Astrocyte (in vitro differentiated cells and primary cell): Measurements from ENCODE around the gene PKD1. TPM values are rescaled to one million over a fixed set of nuclear protein-coding genes. Genes with fewer than 3 reads are reported as not detected.
A peak's percentile ranks its signal among the peaks of the same experiment; 100 is the strongest.

Experiments used
- DNase-seq: peaks from one replicate; pipeline ENCODE4 v3.0.0-alpha.2; 2010; ENCODE audit warnings: low read depth
- FAIRE-seq: peaks from 2 replicates; lab custom pipeline; 2011; peaks lifted over from hg19 to GRCh38; lab: Jason Lieb, UNC
- H2AFZ ChIP-seq: 2 replicates; pipeline ENCODE4 v1.6.0; 2012; ENCODE audit warnings: low read depth, low read length, inconsistent platforms
- H3K27ac ChIP-seq: 2 replicates; pipeline ENCODE4 v1.5.1; 2011; ENCODE audit warnings: low read depth, low read length, inconsistent platforms
- H3K27me3 ChIP-seq: 2 replicates; pipeline ENCODE4 v1.6.0; 2011; ENCODE audit warnings: low read length, inconsistent platforms; ENCODE audit not compliant: insufficient read depth
- H3K36me3 ChIP-seq: 2 replicates; pipeline ENCODE4 v1.5.1; 2011; ENCODE audit warnings: low read length, inconsistent platforms; ENCODE audit not compliant: insufficient read depth
- H3K4me1 ChIP-seq: 2 replicates; pipeline ENCODE4 v1.5.1; 2011; ENCODE audit warnings: low read length, inconsistent platforms; ENCODE audit not compliant: insufficient read depth
- H3K4me2 ChIP-seq: 2 replicates; pipeline ENCODE4 v1.6.0; 2012; ENCODE audit warnings: low read length, inconsistent platforms
- H3K4me3 ChIP-seq: 2 replicates; pipeline ENCODE4 v1.5.1; 2011; ENCODE audit warnings: low read depth, mild to moderate bottlenecking, low read length, inconsistent platforms; ENCODE audit not compliant: insufficient read depth
- H3K79me2 ChIP-seq: 2 replicates; pipeline ENCODE4 v1.6.0; 2012; ENCODE audit warnings: mild to moderate bottlenecking, low read length, inconsistent platforms; ENCODE audit not compliant: insufficient read depth
- H3K9ac ChIP-seq: 2 replicates; pipeline ENCODE4 v1.6.0; 2012; ENCODE audit warnings: mild to moderate bottlenecking, low read length, inconsistent platforms
- H3K9me3 ChIP-seq: 2 replicates; pipeline ENCODE4 v1.5.1; 2012; ENCODE audit warnings: low read depth, mild to moderate bottlenecking, low read length, inconsistent platforms; ENCODE audit not compliant: insufficient read depth
- H4K20me1 ChIP-seq: 2 replicates; pipeline ENCODE4 v1.6.0; 2012; ENCODE audit warnings: low read length, inconsistent platforms; ENCODE audit not compliant: insufficient read depth
- H3K27ac Mint-ChIP-seq: one replicate; pipeline ENCODE4 v1.8.0; 2021; ENCODE audit warnings: mild to moderate bottlenecking, mixed read lengths; ENCODE audit not compliant: unreplicated experiment
- H3K27me3 Mint-ChIP-seq: one replicate; pipeline ENCODE4 v1.8.0; 2021; ENCODE audit warnings: low read depth, mixed read lengths; ENCODE audit not compliant: unreplicated experiment
- H3K36me3 Mint-ChIP-seq: one replicate; pipeline ENCODE4 v1.8.0; 2021; ENCODE audit warnings: low read depth, mixed read lengths; ENCODE audit not compliant: unreplicated experiment
- H3K4me1 Mint-ChIP-seq: one replicate; pipeline ENCODE4 v1.8.0; 2021; ENCODE audit warnings: low read depth, mixed read lengths; ENCODE audit not compliant: unreplicated experiment
- H3K4me3 Mint-ChIP-seq: one replicate; pipeline ENCODE4 v1.8.0; 2021; ENCODE audit warnings: mild to moderate bottlenecking, moderate library complexity, mixed read lengths; ENCODE audit not compliant: unreplicated experiment
- H3K9me3 Mint-ChIP-seq: one replicate; pipeline ENCODE4 v1.8.0; 2021; ENCODE audit warnings: mild to moderate bottlenecking, mixed read lengths; ENCODE audit not compliant: unreplicated experiment
- EZH2 ChIP-seq: IDR thresholded peaks from 2 replicates; pipeline ENCODE4 v1.6.1; 2012; ENCODE audit warnings: mild to moderate bottlenecking, low read length, inconsistent platforms; ENCODE audit not compliant: insufficient read depth
- total RNA-seq: library from RNA; stranded (reverse); gene quantifications from 2 replicates; pipeline ENCODE4 v1.2.1, GENCODE V29; 2021
- TF ChIP-seq, protein P1 (sequence below): IDR thresholded peaks from 2 replicates; pipeline ENCODE4 v1.5.1; 2011; ENCODE audit warnings: low read depth, mild to moderate bottlenecking, inconsistent platforms, low read length, moderate library complexity; ENCODE audit not compliant: insufficient read depth

The PKD1 gene
- total RNA-seq, 1 donor from 2014 or later = 112 TPM

DNA sequence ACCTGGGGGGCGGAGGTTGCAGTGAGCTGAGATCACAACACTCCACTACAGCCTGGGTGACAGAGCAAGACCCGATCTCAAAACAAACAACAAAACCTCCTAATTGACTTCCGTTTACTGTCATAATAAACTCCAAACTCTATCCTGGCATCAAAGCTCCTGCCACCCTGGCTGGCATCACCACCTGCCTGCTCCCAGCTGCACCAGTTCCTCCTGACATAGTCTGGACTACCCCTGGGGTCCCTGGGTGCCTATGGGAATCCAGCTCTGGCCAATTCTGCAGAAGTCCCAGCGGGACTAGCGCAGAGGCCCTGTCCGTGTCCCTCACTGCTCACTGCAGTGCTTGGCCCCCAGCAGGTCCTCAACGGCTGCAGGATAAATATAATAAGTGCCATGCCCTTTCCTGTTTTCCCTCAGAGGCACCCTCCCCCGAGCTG lies 88.8 kb downstream of the PKD1 start:
- peaks cover 6% of the 10 kb centered on the region for H3K4me1 Mint-ChIP-seq
- FAIRE-seq (no peak), DNase-seq (no peak)
- Histone ChIP-seq H3K36me3 (no peaks in the 10 kb centered on the region), H3K9me3 (no peaks in the 10 kb centered on the region), H3K4me2 (peak overlapping the region; percentile 95), H3K27me3 (no peaks in the 10 kb centered on the region), H3K9ac (peak overlapping the region; percentile 79), H2AFZ (peak overlapping the region; percentile 81), H4K20me1 (peaks cover 3% of the 10 kb centered on the region), H3K4me1 (peaks cover 13% of the 10 kb centered on the region), H3K27ac (no peak overlapping the region), H3K79me2 (peaks cover 15% of the 10 kb centered on the region), H3K4me3 (peak overlapping the region; percentile 76)
- H3K9me3 Mint-ChIP-seq = no peaks in the 10 kb centered on the region
- H3K4me3 Mint-ChIP-seq = peak overlapping the region; percentile 92
- peak overlapping the region; percentile 58 for H3K27ac Mint-ChIP-seq
- H3K36me3 Mint-ChIP-seq = peaks cover 6% of the 10 kb centered on the region
- no peak for TF ChIP-seq EZH2
- TF ChIP-seq, protein P1, sequence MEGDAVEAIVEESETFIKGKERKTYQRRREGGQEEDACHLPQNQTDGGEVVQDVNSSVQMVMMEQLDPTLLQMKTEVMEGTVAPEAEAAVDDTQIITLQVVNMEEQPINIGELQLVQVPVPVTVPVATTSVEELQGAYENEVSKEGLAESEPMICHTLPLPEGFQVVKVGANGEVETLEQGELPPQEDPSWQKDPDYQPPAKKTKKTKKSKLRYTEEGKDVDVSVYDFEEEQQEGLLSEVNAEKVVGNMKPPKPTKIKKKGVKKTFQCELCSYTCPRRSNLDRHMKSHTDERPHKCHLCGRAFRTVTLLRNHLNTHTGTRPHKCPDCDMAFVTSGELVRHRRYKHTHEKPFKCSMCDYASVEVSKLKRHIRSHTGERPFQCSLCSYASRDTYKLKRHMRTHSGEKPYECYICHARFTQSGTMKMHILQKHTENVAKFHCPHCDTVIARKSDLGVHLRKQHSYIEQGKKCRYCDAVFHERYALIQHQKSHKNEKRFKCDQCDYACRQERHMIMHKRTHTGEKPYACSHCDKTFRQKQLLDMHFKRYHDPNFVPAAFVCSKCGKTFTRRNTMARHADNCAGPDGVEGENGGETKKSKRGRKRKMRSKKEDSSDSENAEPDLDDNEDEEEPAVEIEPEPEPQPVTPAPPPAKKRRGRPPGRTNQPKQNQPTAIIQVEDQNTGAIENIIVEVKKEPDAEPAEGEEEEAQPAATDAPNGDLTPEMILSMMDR = no peak
- H3K27me3 Mint-ChIP-seq = no peaks in the 10 kb centered on the region

DNA sequence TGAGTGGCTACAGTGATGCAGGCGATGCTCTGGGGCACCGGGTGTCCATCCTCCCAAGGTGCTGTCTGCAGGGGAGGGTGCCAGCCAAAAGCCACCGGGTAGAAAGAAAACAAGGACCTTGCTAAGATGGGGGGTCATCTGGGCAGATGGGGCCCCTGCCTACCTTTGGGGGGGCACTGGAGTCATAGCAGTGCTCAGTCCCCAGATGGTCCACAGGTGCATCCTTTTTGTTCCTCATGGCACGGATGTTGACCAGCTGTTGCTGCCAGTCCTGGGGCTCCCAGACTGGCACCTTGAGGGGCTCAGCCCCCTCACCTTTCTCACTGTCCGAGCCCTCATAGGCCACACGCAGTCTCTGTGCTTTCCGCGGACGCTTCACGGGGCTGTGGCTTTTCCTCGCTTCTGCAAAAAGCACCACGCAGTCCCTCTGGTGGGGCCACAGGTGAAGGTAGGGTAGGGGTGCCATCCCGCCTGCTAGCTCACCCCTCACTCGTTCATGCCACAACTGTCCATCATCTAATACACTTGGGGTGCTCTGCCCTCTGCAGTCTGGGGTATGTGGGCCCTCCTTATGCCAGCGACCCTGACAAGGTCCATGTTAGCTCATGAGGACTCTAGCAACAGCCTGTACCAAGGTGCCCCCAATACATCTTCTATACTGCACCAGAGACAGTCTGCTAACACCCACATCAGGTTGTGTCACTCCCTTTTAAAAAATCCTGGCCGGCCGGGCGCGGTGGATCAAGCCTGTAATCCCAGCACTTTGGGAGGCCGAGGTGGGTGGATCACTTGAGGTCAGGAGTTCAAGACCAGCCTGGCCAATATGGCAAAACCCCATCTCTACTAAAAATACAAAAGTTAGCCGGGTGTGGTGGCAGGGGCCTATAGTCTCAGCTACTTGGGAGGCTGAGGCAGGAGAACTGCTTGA lies 89.5 kb downstream of the PKD1 start:
- no peaks in the 10 kb centered on the region for H3K36me3 ChIP-seq
- FAIRE-seq = no peak
- H3K9me3 ChIP-seq = no peaks in the 10 kb centered on the region
- H3K36me3 Mint-ChIP-seq = peaks cover 3% of the 10 kb centered on the region
- H3K27me3 Mint-ChIP-seq = no peaks in the 10 kb centered on the region
- DNase-seq = no peak
- H3K27me3 ChIP-seq = no peaks in the 10 kb centered on the region
- no peaks in the 10 kb centered on the region for H3K9me3 Mint-ChIP-seq
- peak overlapping the region; percentile 95 for H3K4me2 ChIP-seq
- H3K4me3 Mint-ChIP-seq = peak overlapping the region; percentile 92
- peaks cover 3% of the 10 kb centered on the region for H4K20me1 ChIP-seq
- H3K4me1 ChIP-seq = peaks cover 17% of the 10 kb centered on the region
- H3K9ac ChIP-seq = no peak overlapping the region
- no peak overlapping the region for H3K4me3 ChIP-seq
- no peak overlapping the region for H3K27ac ChIP-seq
- peaks cover 15% of the 10 kb centered on the region for H3K79me2 ChIP-seq
- H3K27ac Mint-ChIP-seq = no peak overlapping the region
- peaks cover 6% of the 10 kb centered on the region for H3K4me1 Mint-ChIP-seq
- H2AFZ ChIP-seq = no peak overlapping the region
- TF ChIP-seq, protein P1 = no peak
- TF ChIP-seq EZH2 = no peak

DNA sequence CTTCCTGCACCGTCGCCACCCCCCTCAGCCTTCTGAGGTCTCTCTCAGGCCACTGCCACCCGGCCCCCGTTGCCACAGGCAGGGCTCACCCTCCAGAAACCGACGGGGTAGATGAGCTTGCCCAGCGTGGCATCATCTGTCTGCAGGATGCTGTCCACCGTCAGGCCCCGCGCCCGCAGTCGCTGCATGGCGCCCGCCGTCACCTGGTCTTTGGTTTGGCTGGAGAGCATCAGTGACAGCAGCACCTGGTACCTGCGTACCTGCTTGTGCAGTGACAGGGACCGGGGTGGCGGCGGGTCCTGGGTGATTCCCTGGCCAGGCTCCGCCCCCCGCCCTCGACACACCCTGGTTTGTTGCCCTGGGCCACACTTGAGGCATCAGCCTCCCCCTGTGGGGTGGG lies 91.2 kb downstream of the PKD1 start:
- no peaks in the 10 kb centered on the region for H3K27me3 ChIP-seq
- Mint-ChIP-seq H3K9me3 (no peaks in the 10 kb centered on the region), H3K27me3 (no peaks in the 10 kb centered on the region), H3K27ac (no peak overlapping the region), H3K4me1 (peaks cover 7% of the 10 kb centered on the region), H3K36me3 (peaks cover 3% of the 10 kb centered on the region), H3K4me3 (no peak overlapping the region)
- H3K4me3 ChIP-seq = no peak overlapping the region
- no peak overlapping the region for H3K4me2 ChIP-seq
- FAIRE-seq = no peak
- H3K4me1 ChIP-seq = peaks cover 33% of the 10 kb centered on the region
- H2AFZ ChIP-seq = no peak overlapping the region
- H3K79me2 ChIP-seq = peaks cover 15% of the 10 kb centered on the region
- no peak overlapping the region for H3K27ac ChIP-seq
- H3K9ac ChIP-seq = no peak overlapping the region
- peaks cover 3% of the 10 kb centered on the region for H4K20me1 ChIP-seq
- no peak for DNase-seq
- H3K9me3 ChIP-seq = no peaks in the 10 kb centered on the region
- H3K36me3 ChIP-seq = no peaks in the 10 kb centered on the region
- no peak for TF ChIP-seq EZH2
- TF ChIP-seq, protein P1 = no peak
